GM19025 (cell line): ENCODE results near the gene VASP.

Experiments used
- ATAC-seq: cut with Tn5 transposase; IDR thresholded peaks from one replicate; pipeline ENCODE4 v1.9.1; 2021; ENCODE audit warnings: mild to moderate bottlenecking, low read depth, moderate library complexity; ENCODE audit not compliant: unreplicated experiment

Gene VASP

DNA sequence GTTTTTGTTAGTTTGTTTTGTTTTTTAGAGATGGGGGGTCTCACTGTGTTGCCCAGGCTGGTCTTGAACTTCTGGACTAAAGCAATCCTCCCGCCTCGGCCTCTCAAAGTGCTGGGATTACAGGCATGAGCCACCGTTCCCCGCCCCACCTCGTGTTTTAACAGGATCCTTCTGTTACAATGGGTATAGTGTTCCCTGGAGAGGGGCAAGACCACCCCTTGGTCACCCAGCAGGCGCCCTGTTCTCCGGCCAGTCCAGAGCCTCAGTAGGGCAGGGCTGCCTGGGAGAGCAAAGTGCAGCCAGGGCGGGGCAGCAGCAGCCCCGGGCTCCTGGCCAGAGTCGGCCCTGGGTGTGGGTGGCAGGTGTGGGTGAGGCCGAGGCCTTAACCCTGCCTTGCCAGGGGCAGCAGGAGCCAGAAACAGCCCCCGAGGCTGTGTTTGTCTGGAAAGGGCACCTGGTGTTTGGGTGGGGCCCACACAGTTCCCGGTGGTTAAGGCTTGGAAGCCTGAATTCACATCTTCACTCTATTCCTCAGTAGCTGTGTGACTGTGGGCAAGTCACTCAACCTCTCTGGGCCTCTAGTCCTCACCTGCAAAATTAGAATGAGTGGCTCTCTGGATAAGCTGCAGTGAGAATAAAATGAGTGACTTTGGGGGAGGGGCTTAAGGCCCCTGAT lies 7.2 kb downstream of the VASP start:
- no peak for ATAC-seq

DNA sequence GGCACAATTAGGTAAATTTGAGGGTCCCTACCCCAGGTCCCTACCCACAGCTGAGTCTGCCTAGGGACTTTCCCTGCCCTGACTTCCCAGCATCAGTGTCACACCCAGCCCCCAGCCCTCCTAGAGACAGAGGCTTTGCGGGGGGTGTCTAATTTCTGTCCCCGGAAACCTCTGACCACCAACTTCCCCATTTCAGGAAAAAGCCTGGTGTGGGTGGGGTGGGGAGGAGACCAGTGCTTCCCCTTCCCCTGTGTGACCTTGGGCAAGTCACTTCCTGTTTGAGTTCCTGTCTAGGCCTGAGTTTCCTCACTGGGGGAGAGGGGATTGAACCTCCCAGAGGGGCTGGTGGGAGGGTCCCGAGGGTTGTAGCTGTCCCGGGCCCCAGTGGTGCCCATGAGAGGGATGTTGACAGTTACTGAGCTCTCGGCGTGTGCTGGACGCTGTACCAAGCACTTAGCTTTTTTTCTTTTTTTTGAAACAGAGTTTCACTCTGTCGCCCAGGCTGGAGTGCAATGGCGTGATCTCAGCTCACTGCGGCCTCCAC lies 7.9 kb downstream of the VASP start:
- no peak for ATAC-seq

DNA sequence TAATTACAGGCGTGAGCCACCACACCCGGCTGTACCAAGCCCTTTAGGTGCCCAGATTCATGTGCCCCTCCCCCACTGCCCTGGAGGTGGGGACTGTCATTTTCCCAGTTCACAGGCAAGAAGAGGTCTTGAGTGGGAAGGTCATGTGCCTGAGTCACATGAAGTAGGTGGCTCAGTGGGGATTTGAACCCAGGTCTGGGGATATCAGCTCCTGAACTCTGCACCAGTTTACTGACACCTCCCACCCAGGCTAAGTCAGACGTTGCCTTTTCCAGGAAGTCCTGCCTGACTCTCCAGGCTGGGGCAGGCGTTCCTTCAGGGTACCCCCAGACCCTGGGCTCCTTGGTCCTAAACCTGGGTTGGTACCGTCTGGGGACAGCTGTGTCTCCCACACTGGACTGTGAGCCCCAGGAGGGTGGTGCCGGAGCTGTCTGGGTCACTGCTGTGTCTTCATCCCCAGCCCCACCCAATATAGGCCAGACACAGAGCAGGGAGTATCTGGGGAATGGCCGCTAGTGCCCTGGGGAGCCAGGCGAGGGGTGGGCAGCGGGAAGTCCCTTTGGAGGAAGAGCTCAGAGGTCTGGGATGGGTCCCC lies 8.6 kb downstream of the VASP start:
- no peak for ATAC-seq

DNA sequence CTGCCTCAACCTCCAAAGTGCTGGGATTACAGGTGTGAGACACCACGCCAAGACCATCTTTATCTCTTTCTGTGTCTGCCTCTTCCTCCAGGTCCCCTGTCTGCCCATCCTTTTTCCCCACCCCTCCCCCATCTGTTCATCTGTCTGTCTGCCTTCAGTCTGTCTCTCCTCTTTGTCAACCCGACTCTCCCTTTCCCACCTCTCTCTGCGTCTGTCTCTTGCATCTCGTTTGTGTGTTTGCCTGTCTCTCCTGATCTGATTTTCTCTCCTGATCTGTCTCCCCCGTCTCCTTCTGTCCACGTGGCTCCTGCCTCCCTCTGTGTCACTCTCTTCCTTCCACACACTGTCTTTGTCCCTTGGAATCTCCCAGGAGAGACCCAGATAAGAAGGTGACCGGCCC lies 10.0 kb downstream of the VASP start:
- no peak for ATAC-seq

DNA sequence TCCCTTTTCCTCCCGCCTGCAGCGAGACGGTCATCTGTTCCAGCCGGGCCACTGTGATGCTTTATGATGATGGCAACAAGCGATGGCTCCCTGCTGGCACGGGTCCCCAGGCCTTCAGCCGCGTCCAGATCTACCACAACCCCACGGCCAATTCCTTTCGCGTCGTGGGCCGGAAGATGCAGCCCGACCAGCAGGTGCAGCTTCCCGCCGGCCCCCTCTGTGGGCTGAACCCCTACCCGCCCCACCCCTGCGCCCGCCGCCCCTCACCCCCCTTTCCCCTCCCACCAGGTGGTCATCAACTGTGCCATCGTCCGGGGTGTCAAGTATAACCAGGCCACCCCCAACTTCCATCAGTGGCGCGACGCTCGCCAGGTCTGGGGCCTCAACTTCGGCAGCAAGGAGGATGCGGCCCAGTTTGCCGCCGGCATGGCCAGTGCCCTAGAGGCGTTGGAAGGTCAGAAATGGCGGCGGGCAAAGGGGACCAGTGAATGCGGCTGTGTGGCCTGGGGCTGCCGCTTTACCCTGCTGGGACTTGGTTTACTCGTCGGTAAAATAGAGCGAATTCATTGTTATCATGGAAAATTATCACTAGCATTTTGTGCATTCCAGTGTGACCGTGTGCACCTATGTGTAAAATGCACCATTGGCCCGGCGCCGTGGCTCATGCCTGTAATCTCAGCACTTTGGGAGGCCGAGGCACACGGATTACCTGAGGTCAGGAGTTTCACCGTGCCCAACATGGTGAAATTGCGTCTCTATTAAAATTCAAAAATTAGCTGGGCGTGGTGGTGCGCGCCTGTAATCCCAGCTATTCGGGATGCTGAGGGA lies 10.6 kb downstream of the VASP start:
- ATAC-seq = no peak

DNA sequence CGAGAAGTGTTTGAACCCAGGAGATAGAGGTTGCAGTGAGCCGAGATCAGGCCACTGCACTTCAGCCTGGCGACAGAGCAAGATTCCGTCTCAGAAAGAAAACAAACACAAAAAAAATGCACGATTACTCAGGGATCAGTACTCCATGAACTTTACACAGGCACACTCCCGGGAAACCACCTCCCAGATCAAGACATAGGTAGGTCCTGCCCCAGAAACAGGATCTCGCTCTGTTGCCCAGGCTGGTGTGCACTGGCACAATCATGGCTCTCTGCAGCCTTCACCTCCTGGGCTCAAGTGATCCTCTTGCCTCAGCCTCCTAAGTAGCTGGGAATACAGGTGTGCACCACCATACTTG lies 11.2 kb downstream of the VASP start:
- no peak for ATAC-seq

DNA sequence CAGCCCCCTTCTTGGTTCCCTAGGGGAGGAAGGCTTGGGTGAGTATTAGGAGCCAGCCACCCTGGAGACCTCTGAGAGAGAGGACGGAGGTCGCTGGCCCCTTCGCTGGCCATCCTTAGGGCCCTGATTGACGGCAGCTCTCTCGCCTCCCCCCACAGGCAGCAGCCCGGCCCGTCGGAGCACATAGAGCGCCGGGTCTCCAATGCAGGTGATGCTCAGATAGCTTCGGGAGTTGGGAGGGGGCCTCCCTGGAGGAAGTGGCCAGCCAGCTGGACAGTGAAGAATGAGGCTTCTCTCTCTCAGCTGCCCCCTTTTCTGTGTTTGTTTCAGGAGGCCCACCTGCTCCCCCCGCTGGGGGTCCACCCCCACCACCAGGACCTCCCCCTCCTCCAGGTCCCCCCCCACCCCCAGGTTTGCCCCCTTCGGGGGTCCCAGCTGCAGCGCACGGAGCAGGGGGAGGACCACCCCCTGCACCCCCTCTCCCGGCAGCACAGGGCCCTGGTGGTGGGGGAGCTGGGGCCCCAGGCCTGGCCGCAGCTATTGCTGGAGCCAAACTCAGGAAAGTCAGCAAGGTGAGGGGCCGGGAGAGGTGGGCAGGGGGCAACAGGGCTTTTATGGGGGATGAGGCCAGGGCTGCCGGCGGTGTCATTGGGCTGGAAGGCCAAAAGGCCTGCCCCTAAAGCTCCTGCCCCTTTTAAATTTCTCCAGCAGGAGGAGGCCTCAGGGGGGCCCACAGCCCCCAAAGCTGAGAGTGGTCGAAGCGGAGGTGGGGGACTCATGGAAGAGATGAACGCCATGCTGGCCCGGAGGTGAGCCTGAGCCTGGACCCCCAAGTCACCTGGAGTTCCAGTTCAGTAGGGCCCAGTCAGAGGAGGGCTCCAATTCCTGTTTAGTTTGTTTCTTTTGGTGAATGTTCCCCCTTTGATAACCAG lies 15.0 kb downstream of the VASP start:
- ATAC-seq = no peak

DNA sequence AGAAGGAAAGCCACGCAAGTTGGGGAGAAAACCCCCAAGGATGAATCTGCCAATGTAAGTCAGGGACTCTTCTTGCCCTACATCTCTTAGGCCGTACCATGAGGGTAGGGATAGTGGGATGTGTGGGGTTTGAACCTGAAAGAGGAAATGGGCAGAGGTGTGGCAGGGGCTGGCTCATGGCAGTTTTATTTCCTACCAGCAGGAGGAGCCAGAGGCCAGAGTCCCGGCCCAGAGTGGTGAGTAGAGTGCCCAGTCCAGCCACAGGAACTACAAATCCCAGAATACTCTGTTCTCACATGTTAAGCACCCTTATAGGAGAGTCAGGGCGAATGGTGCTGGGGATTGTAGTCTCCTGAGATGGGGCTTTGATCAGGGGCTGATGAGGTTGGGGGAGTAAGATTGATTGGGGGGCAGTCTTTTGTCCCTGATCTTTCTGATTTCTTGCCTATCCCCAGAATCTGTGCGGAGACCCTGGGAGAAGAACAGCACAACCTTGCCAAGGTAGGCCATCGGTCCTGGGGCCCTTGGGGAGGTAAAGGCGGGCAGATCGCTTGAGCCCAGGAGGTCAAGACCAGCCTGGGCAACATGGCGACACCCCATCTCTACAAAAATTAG lies 16.5 kb downstream of the VASP start:
- peak; percentile 63 for ATAC-seq

DNA sequence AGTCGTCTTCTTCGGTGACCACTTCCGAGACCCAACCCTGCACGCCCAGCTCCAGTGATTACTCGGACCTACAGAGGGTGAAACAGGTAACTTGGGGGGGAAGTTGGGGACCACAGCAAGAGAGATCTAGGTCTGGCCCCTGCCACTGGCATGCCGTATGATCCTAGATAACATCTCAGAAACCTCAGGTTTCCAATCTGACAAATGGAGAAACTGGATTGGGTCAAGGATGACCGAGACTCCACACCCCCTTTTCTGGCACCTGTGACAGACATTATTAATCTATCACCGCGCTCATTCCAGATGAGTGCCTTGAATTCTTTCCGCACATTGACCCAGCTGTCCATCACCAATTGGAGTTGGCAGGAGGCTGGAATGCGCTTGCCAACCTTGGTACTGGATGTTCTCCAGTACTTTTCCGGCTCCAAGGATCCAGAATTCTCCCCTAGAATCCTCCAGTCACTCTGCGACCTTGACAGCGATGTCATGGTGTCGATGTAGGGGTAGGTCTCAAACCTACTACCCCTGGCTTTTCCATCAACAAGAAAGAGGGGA lies 17.4 kb downstream of the VASP start:
- no peak for ATAC-seq

DNA sequence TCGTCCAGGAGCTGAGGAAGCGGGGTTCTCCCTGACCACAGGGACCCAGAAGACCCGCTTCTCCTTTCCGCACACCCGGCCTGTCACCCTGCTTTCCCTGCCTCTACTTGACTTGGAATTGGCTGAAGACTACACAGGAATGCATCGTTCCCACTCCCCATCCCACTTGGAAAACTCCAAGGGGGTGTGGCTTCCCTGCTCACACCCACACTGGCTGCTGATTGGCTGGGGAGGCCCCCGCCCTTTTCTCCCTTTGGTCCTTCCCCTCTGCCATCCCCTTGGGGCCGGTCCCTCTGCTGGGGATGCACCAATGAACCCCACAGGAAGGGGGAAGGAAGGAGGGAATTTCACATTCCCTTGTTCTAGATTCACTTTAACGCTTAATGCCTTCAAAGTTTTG lies 18.9 kb downstream of the VASP start:
- no peak for ATAC-seq

DNA sequence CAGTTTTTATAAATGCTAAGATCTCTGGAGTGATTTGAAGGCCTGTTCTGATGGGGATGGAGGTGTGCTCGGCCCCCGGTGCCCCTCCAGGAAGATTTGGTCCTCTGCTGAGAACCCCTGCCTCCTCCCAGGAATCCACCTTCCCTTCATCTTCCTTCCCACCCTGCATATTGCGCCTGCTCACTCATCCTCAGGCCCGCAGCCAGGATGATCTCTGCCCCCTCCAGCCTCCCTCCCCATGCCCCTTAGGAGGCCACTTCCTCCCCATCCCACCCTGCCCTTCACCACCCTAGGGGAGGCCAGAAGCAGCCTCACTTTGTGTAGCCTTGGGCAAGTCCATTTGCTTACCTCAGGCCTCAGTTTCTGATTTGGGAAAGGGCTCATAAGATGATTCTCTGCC lies 19.7 kb downstream of the VASP start:
- ATAC-seq = no peak

DNA sequence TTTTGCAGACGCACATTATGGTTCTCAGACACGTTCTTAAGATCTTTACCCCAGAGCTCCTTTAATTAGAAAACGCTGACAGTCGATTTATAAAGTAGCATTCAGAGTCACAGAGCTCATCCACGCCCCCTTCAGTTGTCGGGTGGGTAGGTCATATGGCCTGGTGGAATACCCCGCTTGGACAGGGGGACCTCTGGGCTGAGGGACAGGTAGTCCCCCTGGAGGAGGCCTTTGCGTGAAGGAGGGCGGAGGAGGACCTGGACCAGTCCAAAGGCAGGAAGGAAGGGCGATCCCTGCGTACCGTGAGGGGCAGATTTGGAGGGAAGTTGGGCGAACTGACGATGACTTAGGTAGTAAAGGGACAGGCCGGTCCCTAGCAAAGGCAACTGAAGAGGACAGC lies 20.5 kb downstream of the VASP start:
- no peak for ATAC-seq

DNA sequence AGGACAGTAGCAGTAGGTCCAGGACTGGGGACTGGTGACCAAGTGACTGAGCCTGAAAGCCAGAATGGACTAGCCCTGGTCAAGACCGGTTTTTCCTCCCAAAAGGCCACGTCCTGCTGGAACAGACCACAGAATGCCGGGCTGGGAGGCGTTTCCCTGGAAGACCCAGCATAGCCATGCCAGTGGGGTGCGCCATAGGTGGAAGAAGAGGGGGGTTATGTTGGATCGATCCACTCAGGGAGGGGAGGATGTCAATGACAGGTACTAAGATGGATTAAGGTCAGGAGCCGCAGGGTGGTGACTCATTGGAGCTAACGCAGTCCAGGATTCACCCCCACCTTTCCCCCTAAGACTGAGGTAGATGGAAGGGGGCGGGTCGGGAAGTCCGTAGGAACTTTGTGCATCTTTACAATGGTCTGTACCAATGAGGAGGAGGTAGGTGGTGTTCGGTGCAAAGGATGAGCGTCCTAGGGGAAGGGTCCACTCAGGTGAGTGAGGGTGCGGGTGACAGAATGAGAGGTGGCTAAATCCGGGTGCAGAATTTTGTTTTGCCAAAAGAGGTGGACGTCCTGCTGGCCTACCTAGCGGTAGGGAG lies 21.0 kb downstream of the VASP start:
- no peak for ATAC-seq

DNA sequence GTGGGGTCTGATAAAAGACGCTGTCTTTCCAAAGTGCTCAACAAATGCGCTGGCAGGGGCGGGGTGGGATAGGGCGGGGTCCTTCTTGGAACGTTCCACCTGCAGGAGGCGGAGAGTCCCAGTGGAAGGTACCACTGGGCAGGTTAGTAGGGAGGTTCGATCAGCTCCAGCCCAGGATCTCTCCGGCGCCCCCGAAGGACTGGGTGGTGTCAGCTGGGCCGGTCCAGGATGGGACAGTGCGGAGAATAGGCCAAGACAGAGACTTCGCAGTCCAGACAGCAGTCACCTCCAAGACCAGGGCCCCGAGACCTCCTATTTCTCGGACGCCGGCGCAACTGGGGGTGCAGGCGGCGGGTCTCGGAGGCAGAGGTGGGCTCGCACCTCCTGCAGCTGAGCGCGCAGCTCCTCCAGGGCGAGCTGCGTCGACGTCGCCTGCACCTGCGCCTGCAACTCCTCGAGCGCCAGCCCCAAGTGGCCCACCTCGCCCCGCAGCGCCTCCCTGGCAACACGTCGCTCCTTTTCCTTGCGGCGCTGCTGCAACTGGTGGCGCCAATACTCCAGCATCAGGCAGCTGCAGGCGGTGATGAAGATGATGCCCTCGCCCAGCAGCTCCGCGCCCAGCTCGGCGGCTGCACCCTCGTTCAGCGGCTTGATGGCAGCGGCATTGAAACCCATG lies 21.6 kb downstream of the VASP start:
- no peak for ATAC-seq

DNA sequence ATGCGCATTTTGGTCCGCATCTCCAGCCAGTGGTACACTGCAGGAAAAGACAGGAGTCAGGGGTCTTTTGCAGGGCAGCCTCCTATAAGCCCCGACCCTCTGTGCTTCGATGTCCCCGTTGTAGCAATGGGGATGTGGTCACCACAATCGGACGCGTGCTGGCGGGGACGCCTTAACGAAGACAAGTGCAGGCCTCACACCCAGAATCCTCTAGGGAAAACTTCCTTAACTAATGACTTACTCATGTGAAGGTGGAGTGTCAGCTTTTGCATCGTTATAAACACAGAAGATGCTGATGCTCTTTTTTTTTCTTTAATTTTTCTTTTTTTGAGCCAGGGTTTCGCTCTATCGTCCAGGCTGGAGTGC lies 22.1 kb downstream of the VASP start:
- ATAC-seq = no peak

DNA sequence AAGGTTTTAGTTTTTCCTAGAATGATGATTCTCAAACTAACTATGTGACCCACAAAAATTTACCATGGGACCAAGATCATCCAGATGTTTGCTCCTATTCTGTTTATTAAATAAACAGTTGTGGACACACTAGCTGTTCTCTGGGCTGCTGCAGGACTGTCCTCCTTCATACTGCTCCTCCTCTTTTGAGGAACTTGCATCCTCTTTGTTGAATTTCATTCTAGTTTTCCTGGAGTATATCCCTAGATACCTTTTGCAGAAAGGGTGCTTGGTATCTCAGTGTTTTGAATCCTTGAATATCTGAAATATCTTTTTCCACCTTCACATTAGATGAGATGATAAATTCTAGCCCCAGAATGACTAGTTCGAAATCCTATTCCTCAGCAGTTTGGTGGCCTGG lies 24.1 kb downstream of the VASP start:
- ATAC-seq = no peak

DNA sequence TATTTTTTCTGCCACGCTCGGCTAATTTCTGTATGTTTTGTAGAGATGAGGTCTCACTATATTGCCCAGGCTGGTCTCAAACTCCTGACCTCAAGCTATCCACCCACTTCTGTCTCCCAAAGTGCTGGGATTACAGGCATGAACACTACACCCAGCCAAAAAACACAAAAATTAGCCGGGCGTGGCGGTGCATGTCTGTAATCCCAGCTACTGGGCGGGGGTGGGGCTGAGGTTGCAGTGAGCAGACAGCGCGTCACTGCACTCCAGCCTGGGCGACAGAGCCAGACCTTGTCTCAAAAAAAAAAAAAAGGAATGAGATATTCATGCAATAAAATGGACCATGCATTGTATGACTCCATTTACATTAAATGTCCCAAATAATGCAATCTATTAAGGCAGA lies 32.2 kb downstream of the VASP start:
- ATAC-seq = no peak

DNA sequence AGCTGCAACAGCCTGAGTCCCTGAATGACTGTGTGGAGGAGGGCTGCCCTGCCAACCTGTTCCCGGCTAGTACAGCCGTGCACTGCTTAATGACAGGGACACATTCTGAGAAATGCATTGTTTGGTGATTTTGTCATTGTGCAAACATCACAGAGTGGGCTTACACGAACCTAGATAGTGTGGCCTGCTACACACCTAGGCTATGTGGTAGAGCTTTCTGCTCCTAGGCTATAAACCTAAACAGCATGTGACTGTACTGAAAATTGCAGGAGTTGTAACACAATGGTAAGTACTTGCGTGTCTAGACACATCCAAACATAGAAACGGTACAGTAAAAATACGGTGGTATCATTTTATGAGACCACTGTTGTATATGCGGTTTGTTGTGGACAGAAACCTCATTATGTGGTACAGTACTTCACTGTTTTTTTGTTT lies 35.0 kb downstream of the VASP start:
- ATAC-seq = no peak

DNA sequence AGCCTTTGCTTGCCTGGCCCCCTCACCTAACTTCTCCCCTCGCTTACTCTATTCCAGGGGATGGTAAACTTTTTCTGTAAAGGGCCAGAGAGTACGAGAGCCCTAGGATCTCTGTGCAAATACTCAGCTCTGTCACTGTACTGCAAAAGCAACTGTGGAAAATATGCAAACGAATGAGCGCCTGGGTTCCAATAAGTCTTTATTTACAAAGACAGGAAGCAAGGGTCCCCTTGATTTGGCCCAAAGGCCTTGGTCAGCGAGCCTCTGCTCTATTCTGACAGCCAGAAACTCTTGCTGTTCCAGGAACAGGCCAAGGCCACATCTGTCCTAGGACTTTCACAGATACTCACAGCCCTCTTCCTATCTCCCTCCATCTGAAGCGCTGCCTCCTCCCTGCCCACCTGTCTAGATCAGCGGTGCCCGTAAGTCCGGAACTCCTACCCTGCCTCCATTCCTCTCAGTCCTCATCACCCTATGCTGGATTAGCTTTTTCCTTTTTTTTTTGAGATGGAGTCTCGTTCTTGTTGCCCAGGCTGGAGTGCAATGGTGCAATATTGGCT lies 40.0 kb downstream of the VASP start:
- ATAC-seq = no peak
